Fibroblast of mammary gland (primary cell): ENCODE data around the gene MTCL1.

Source experiments
- DNase-seq: peaks from one replicate; pipeline ENCODE4 v3.0.0-alpha.2; 2010; ENCODE audit warnings: low read depth
- H3K4me3 ChIP-seq: 2 replicates; pipeline ENCODE4 v1.5.1; 2011; ENCODE audit warnings: low read depth, mild to moderate bottlenecking, low read length, moderate library complexity; ENCODE audit not compliant: control insufficient read depth
- CTCF ChIP-seq: conservative IDR thresholded peaks from 2 replicates; pipeline ENCODE4 v1.5.1; 2011; ENCODE audit warnings: low read depth, low read length, inconsistent platforms; ENCODE audit not compliant: control insufficient read depth, insufficient read depth

The MTCL1 gene

GRCh38 chr18:8805552-8805951, 100.2 kb downstream of the MTCL1 start:
- no peak for DNase-seq
- no peak overlapping the region for H3K4me3 ChIP-seq
- no peak for TF ChIP-seq CTCF

- H3K4me3 ChIP-seq: no peak overlapping the region
- no peak for TF ChIP-seq CTCF
- no peak for DNase-seq
Observed at GRCh38 chr18:8806100-8806797, 100.9 kb downstream of the MTCL1 start.

DNA sequence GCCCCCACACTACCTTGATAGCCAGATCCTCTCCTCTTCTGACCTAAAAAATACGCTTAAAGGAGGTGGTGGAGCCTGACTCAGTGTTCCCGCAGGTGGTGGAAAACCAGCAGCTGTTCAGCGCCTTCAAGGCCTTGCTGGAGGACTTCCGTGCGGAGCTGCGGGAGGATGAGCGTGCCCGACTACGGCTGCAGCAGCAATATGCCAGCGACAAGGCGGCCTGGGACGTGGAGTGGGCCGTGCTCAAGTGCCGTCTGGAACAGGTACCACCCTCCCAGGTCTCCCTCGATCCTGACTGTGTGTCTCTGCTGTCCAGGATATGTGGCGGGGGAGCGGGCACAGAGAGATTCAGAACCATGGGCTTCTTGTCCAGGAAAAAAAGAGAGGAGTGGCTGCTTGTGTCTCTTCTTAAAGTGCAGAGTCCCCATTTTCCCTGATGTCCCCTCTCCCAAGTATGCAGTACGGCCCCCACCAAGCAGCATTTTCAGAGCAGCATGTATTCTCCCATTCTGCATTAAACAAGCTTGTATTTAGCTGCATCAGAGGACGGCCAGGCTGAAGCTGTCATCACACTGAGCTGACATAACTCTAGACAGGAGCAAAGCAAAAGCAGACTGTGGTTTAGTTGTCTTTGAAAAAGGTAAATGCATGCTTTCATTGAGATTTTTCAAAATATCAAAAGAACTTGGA, 101.6 kb downstream of the MTCL1 start:
- TF ChIP-seq CTCF: no peak
- no peak for DNase-seq
- no peak overlapping the region for H3K4me3 ChIP-seq

DNA sequence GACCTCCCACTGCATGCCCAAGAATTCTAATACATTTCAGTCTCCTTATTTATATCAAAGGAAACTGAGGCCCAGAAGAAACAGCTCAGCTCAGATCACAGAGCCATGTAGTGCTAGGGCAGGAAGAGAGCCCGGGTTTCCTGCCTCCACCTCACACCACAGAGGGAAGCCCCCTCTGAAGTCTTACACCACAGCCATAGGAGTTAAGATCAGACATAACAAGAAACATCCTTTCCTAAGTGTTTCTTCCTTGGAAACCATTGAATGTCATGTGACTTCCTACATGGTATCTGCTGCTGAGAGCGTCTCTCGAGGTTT, 102.1 kb downstream of the MTCL1 start:
- no peak for DNase-seq
- no peak for TF ChIP-seq CTCF
- H3K4me3 ChIP-seq: no peak overlapping the region

GRCh38 chr18:8808001-8808400, 102.6 kb downstream of the MTCL1 start:
- no peak for TF ChIP-seq CTCF
- DNase-seq: no peak
- no peak overlapping the region for H3K4me3 ChIP-seq

DNA sequence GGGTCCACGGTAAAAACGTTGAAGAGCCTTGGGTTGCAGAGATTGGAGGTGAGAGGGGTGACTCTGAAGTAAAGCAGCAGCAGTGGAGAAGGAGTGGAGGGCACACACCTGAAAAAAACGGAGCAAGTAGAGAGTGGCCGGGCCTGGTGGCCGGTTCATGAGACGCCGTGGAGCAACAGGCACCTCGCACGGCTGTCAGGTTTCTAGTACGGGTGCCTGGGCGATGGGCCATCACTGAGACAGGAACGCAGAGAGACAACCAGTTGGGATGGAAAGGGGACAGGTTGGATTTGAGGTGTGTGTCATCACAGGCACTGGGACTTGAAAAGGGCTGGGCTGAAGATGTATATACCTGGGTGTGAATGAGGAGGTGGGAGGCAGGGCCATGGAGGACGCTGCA, 104.2 kb downstream of the MTCL1 start:
- TF ChIP-seq CTCF: no peak
- H3K4me3 ChIP-seq: no peak overlapping the region
- no peak for DNase-seq
